Endothelial cell of umbilical vein (primary cell): ENCODE measurements around the gene SLC35A2. TPM values are rescaled to one million over a fixed set of nuclear protein-coding genes. Genes with fewer than 3 reads are reported as not detected.

Source experiments
- polyA plus RNA-seq, 4 experiments: library from polyadenylated mRNA; depleted of rRNA in 3 of 4; stranded (reverse) in 3 of 4; unstranded in 1 of 4; fragments of >200 nt; gene quantifications; 2 replicates each; pipeline versions ENCODE4 v1.2.1 to v1.2.3, GENCODE V29; 2011 to 2012; ENCODE audit warnings: missing spikeins in 1 of 4
- small RNA-seq: library from RNA; depleted of rRNA; stranded (forward); fragments of <200 nt; gene quantifications from one replicate; pipeline ENCODE3, GENCODE V24; 2012; ENCODE audit warnings: low replicate concordance, low read depth; ENCODE audit not compliant: insufficient read depth, insufficient read length
- total RNA-seq: library from RNA; stranded (reverse); gene quantifications from 2 replicates; pipeline ENCODE4 v1.2.3, GENCODE V29; 2021

The SLC35A2 gene
- total and polyA plus RNA-seq, 2 donors (not counting 3 experiments of a cell fraction or from before 2014, with no cell fraction given) = 31.4 to 64.5 TPM

Small RNA genes within 50 kb of the gene (small RNA-seq; reads per million reads assigned to genes)
- not detected for gene RNU6-722P

Other genes starting within 250 kb of the SLC35A2 start
- gene WAS, start 227.8 kb downstream of the SLC35A2 start, total RNA-seq = 0.73 TPM in 1 of 2 replicates, not detected in the other
- gene WAS, start 227.8 kb downstream of the SLC35A2 start, polyA plus RNA-seq = not detected in 2 replicates
- 18.2 and 20.0 TPM in 2 replicates for gene SUV39H1, start 214.9 kb downstream of the SLC35A2 start, total RNA-seq
- 19.0 and 22.0 TPM in 2 replicates for gene SUV39H1, start 214.9 kb downstream of the SLC35A2 start, polyA plus RNA-seq
- not detected in 2 replicates for gene GLOD5, start 149.9 kb downstream of the SLC35A2 start, total RNA-seq
- gene GLOD5, start 149.9 kb downstream of the SLC35A2 start, polyA plus RNA-seq = not detected in 2 replicates
- gene GATA1, start 125.1 kb downstream of the SLC35A2 start, total RNA-seq = not detected in 2 replicates
- gene GATA1, start 125.1 kb downstream of the SLC35A2 start, polyA plus RNA-seq = not detected in 2 replicates
- gene HDAC6, start 109.6 kb downstream of the SLC35A2 start, total RNA-seq = 58.4 and 65.7 TPM in 2 replicates
- gene HDAC6, start 109.6 kb downstream of the SLC35A2 start, polyA plus RNA-seq = 43.7 and 49.3 TPM in 2 replicates
- gene ERAS, start 85.1 kb downstream of the SLC35A2 start, total RNA-seq = not detected in 2 replicates
- gene ERAS, start 85.1 kb downstream of the SLC35A2 start, polyA plus RNA-seq = 0.14 TPM in 1 of 2 replicates, not detected in the other
- 0.44 TPM in 1 of 2 replicates, not detected in the other for gene PCSK1N, start 76.0 kb downstream of the SLC35A2 start, total RNA-seq
- not detected in 2 replicates for gene PCSK1N, start 76.0 kb downstream of the SLC35A2 start, polyA plus RNA-seq
- gene TIMM17B, start 13.9 kb downstream of the SLC35A2 start, total RNA-seq = 30.0 and 36.0 TPM in 2 replicates
- gene TIMM17B, start 13.9 kb downstream of the SLC35A2 start, polyA plus RNA-seq = 73.1 and 107 TPM in 2 replicates
- 72.8 and 86.3 TPM in 2 replicates for gene PQBP1, start 13.7 kb downstream of the SLC35A2 start, total RNA-seq
- gene PQBP1, start 13.7 kb downstream of the SLC35A2 start, polyA plus RNA-seq = 83.5 and 86.8 TPM in 2 replicates
- 5.5 and 7.4 TPM in 2 replicates for gene PIM2, start 7.4 kb upstream of the SLC35A2 start, total RNA-seq
- 7.4 and 7.5 TPM in 2 replicates for gene PIM2, start 7.4 kb upstream of the SLC35A2 start, polyA plus RNA-seq
- gene OTUD5, start 46.0 kb upstream of the SLC35A2 start, total RNA-seq = 41.0 and 44.3 TPM in 2 replicates
- 44.6 and 46.3 TPM in 2 replicates for gene OTUD5, start 46.0 kb upstream of the SLC35A2 start, polyA plus RNA-seq
- 0.67 and 1.3 TPM in 2 replicates for gene KCND1, start 60.2 kb upstream of the SLC35A2 start, total RNA-seq
- 0.54 and 1.1 TPM in 2 replicates for gene KCND1, start 60.2 kb upstream of the SLC35A2 start, polyA plus RNA-seq
- gene GRIPAP1, start 90.6 kb upstream of the SLC35A2 start, total RNA-seq = 48.5 and 49.4 TPM in 2 replicates
- gene GRIPAP1, start 90.6 kb upstream of the SLC35A2 start, polyA plus RNA-seq = 19.0 and 25.3 TPM in 2 replicates
- gene TFE3, start 131.7 kb upstream of the SLC35A2 start, total RNA-seq = 35.5 and 37.1 TPM in 2 replicates
- gene TFE3, start 131.7 kb upstream of the SLC35A2 start, polyA plus RNA-seq = 22.3 and 26.8 TPM in 2 replicates
- gene CCDC120, start 147.4 kb upstream of the SLC35A2 start, total RNA-seq = 5.7 and 6.4 TPM in 2 replicates
- 2.8 and 3.1 TPM in 2 replicates for gene CCDC120, start 147.4 kb upstream of the SLC35A2 start, polyA plus RNA-seq
- 41.6 and 45.4 TPM in 2 replicates for gene PRAF2, start 162.4 kb upstream of the SLC35A2 start, total RNA-seq
- gene PRAF2, start 162.4 kb upstream of the SLC35A2 start, polyA plus RNA-seq = 36.2 and 40.1 TPM in 2 replicates
- gene WDR45, start 168.2 kb upstream of the SLC35A2 start, total RNA-seq = 29.9 and 32.2 TPM in 2 replicates
- gene WDR45, start 168.2 kb upstream of the SLC35A2 start, polyA plus RNA-seq = 70.4 and 73.1 TPM in 2 replicates
- gene GPKOW, start 212.1 kb upstream of the SLC35A2 start, total RNA-seq = 21.3 and 22.6 TPM in 2 replicates
- 17.5 and 22.1 TPM in 2 replicates for gene GPKOW, start 212.1 kb upstream of the SLC35A2 start, polyA plus RNA-seq